ENCODE data around the gene BAZ2B.

DNA sequence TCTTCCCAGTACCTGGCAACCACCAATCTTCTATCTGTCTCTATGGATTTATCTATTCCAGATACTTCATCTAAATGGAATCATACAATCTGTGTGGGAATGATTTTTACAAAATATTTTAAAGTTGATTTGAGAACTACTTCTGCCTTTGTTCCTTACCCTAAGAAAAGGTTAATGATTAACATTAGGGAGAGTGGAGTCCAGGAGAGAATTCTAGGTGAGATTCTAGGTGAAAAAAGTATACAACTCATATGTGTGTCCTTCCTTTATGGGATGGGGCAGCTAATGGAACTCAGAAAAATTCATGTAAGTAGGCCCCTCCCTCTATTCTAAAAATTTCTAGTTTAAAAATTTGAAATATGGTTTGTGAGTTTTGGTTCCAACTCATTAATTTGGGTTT, 293.9 kb downstream of the BAZ2B start:
- no peak for TF ChIP-seq TAF1 (IDR thresholded peaks at IDR 0.05; ENCODE audit: control insufficient read depth, extremely low read depth, insufficient read depth, low read length, severe bottlenecking)
- TF ChIP-seq SMAD3 (CRISPR knock-in tag; conservative IDR thresholded peaks at IDR 0.05) = no peak
- TF ChIP-seq, protein P1, sequence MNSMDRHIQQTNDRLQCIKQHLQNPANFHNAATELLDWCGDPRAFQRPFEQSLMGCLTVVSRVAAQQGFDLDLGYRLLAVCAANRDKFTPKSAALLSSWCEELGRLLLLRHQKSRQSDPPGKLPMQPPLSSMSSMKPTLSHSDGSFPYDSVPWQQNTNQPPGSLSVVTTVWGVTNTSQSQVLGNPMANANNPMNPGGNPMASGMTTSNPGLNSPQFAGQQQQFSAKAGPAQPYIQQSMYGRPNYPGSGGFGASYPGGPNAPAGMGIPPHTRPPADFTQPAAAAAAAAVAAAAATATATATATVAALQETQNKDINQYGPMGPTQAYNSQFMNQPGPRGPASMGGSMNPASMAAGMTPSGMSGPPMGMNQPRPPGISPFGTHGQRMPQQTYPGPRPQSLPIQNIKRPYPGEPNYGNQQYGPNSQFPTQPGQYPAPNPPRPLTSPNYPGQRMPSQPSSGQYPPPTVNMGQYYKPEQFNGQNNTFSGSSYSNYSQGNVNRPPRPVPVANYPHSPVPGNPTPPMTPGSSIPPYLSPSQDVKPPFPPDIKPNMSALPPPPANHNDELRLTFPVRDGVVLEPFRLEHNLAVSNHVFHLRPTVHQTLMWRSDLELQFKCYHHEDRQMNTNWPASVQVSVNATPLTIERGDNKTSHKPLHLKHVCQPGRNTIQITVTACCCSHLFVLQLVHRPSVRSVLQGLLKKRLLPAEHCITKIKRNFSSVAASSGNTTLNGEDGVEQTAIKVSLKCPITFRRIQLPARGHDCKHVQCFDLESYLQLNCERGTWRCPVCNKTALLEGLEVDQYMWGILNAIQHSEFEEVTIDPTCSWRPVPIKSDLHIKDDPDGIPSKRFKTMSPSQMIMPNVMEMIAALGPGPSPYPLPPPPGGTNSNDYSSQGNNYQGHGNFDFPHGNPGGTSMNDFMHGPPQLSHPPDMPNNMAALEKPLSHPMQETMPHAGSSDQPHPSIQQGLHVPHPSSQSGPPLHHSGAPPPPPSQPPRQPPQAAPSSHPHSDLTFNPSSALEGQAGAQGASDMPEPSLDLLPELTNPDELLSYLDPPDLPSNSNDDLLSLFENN (IDR thresholded peaks at IDR 0.05; ENCODE audit: low read depth in 2 of 2, low read length in 2 of 2) = no peak
- TF ChIP-seq MYNN (IDR thresholded peaks at IDR 0.05) = no peak
- TF ChIP-seq MYNN (CRISPR knock-in tag; IDR thresholded peaks at IDR 0.05) = no peak
- no peak for TF ChIP-seq NFIC (IDR thresholded peaks at IDR 0.05)
- no peak for TF ChIP-seq HNRNPLL (IDR thresholded peaks at IDR 0.05; ENCODE audit: low read depth, low read length, poor library complexity, severe bottlenecking)
- TF ChIP-seq, protein P2, sequence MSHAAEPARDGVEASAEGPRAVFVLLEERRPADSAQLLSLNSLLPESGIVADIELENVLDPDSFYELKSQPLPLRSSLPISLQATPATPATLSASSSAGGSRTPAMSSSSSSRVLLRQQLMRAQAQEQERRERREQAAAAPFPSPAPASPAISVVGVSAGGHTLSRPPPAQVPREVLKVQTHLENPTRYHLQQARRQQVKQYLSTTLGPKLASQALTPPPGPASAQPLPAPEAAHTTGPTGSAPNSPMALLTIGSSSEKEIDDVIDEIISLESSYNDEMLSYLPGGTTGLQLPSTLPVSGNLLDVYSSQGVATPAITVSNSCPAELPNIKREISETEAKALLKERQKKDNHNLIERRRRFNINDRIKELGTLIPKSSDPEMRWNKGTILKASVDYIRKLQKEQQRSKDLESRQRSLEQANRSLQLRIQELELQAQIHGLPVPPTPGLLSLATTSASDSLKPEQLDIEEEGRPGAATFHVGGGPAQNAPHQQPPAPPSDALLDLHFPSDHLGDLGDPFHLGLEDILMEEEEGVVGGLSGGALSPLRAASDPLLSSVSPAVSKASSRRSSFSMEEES (CRISPR knock-in tag; IDR thresholded peaks at IDR 0.05) = no peak
- TF ChIP-seq ZNF445 (CRISPR knock-in tag; IDR thresholded peaks at IDR 0.05; ENCODE audit: low read depth) = no peak
- no peak for TF ChIP-seq RAD21 (CRISPR knock-in tag; conservative IDR thresholded peaks at IDR 0.05 in 1 of 2, IDR thresholded peaks at IDR 0.05 in 1 of 2)
- no peak for TF ChIP-seq ZNF146 (CRISPR knock-in tag; IDR thresholded peaks at IDR 0.05; ENCODE audit: unreplicated experiment)
- TF ChIP-seq, protein P3, sequence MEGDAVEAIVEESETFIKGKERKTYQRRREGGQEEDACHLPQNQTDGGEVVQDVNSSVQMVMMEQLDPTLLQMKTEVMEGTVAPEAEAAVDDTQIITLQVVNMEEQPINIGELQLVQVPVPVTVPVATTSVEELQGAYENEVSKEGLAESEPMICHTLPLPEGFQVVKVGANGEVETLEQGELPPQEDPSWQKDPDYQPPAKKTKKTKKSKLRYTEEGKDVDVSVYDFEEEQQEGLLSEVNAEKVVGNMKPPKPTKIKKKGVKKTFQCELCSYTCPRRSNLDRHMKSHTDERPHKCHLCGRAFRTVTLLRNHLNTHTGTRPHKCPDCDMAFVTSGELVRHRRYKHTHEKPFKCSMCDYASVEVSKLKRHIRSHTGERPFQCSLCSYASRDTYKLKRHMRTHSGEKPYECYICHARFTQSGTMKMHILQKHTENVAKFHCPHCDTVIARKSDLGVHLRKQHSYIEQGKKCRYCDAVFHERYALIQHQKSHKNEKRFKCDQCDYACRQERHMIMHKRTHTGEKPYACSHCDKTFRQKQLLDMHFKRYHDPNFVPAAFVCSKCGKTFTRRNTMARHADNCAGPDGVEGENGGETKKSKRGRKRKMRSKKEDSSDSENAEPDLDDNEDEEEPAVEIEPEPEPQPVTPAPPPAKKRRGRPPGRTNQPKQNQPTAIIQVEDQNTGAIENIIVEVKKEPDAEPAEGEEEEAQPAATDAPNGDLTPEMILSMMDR (IDR thresholded peaks at IDR 0.05 in 2 of 3, conservative IDR thresholded peaks at IDR 0.05 in 1 of 3; ENCODE audit: insufficient read depth in 2 of 3, low read depth in 1 of 3, low read length in 3 of 3) = no peak
- TF ChIP-seq ZNF143 (CRISPR knock-in tag; IDR thresholded peaks at IDR 0.05) = no peak

Data from K562 (cell line).